ENCODE data around the gene TENM4. TPM values are rescaled to one million over a fixed set of nuclear protein-coding genes. Genes with fewer than 3 reads are reported as not detected.

Gene TENM4
- total and polyA plus RNA-seq, 2 of the 8 experiments (the other 6 are each of a cell fraction or from before 2014, with no cell fraction given), result 3.5 to 7.2 TPM

DNA sequence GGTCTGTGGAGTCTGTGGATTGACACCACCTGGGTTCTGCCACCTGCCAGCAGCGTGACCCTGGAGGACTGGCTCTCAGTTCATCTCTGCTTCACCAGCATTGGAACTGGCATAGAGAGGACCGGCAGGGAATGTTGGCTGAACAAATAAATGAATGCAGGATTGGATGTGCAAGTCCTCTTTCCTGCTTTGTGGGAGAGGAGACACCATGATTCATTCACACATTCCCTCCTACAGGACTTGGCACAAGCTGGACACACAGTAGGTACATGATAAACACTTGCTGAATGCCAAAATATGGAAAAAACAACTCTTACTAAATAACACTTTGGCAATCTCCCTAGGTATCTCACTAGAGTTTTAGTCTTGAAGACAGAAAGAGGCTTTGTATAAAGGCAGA lies 749.6 kb downstream of the TENM4 start:
- CTCF ChIA-PET (ENCODE audit: partially characterized antibody), result interaction anchor here (1.2 to 8.6 kb wide), 3 partner anchors 8 to 45 kb away, joined by 3 to 64 read pairs (median 9); no protein-coding TSS in a partner anchor

More for the DNA sequence above, 749.6 kb downstream of the TENM4 start:
- Histone ChIP-seq H3K27ac (ENCODE audit: low read depth, low read length) (no peak overlapping the region), H3K27me3 (replicated peaks in 1 of 4; ENCODE audit: control insufficient read depth in 3 of 4, extremely low read depth in 1 of 4, insufficient read depth in 3 of 4, low read length in 3 of 4) (no peaks in the 10 kb centered on the region; a peak in 1 of 7 replicates), H3K9ac (replicated peaks in 1 of 4; ENCODE audit: extremely low read depth in 1 of 4, low read depth in 3 of 4, low read length in 3 of 4) (no peak overlapping the region), H3K79me2 (ENCODE audit: control insufficient read depth in 1 of 2, insufficient read depth in 2 of 2, low read length in 2 of 2) (no peaks in the 10 kb centered on the region), H3K4me3 (ENCODE audit: extremely low read depth in 1 of 4, insufficient read depth in 2 of 4, low read depth in 3 of 4, low read length in 4 of 4) (no peak overlapping the region), H3K18ac (ENCODE audit: extremely low read depth, low read length) (no peak overlapping the region), H3K9me3 (ENCODE audit: insufficient read depth in 2 of 2, low read depth in 1 of 2, low read length in 1 of 2) (no peaks in the 10 kb centered on the region), H4K91ac (replicated peaks; ENCODE audit: insufficient read length, low read length) (no peak overlapping the region), H2BK120ac (replicated peaks; ENCODE audit: low read depth, low read length) (no peak overlapping the region), H2BK12ac (ENCODE audit: low read depth, low read length) (no peak overlapping the region), H2AFZ (ENCODE audit: low read length) (no peak overlapping the region), H3K4me2 (ENCODE audit: insufficient read depth in 1 of 2, low read depth in 2 of 2, low read length in 2 of 2) (no peak overlapping the region), H3K56ac (replicated peaks; ENCODE audit: insufficient read length, low read depth, low read length) (no peak overlapping the region), H3K4me1 (replicated peaks in 1 of 4; ENCODE audit: control insufficient read depth in 3 of 4, insufficient read depth in 4 of 4, low read length in 3 of 4) (peaks cover 0 to 8% (median 5%) of the 10 kb centered on the region in 4 experiments; a peak in 6 of 7 replicates), H2BK20ac (ENCODE audit: low read length) (no peak overlapping the region), H2AK5ac (ENCODE audit: low read depth, low read length) (no peak overlapping the region), H2BK5ac (ENCODE audit: low read depth, low read length) (no peak overlapping the region), H3K23ac (ENCODE audit: insufficient read length) (no peak overlapping the region), H4K20me1 (replicated peaks in 1 of 2; ENCODE audit: control insufficient read depth in 1 of 2, insufficient read depth in 2 of 2, low read length in 2 of 2) (no peaks in the 10 kb centered on the region), H3K4ac (replicated peaks; ENCODE audit: insufficient read length, low read depth, low read length) (no peak overlapping the region), H3K14ac (ENCODE audit: insufficient read length) (no peak overlapping the region), H2BK15ac (ENCODE audit: low read length) (no peak overlapping the region), H4K8ac (ENCODE audit: extremely low read depth, insufficient read depth, low read length) (no peak overlapping the region), H3K23me2 (ENCODE audit: low read depth, low read length) (no peaks in the 10 kb centered on the region), H3K36me3 (ENCODE audit: control insufficient read depth in 2 of 4, insufficient read depth in 4 of 4, low read length in 3 of 4) (no peaks in the 10 kb centered on the region), H3K79me1 (ENCODE audit: low read depth, low read length) (no peaks in the 10 kb centered on the region), H4K5ac (ENCODE audit: insufficient read length, low read depth, low read length) (no peak overlapping the region)
- 87% methylated on average over 2 of the region's 2 CpGs; no CpG with 5 or more reads in 1 of the 2 experiments for WGBS, 2 experiments (ENCODE audit: extremely low coverage in 1 of 2, insufficient coverage in 1 of 2, insufficient read length in 1 of 2, insufficient replicate concordance in 2 of 2, low coverage in 1 of 2, low lambda C conversion rate in 2 of 2, missing lambda C conversion rate in 1 of 2)
- TF ChIP-seq CBX5 (IDR thresholded peaks at IDR 0.05; ENCODE audit: low read depth, low read length), result no peak
- TF ChIP-seq SP2 (IDR thresholded peaks at IDR 0.05; ENCODE audit: low read length), result no peak
- TF ChIP-seq POLR2AphosphoS5 (IDR thresholded peaks at IDR 0.05; ENCODE audit: low read depth, low read length), result no peak
- no peak for TF ChIP-seq SIRT6 (IDR thresholded peaks at IDR 0.05; ENCODE audit: low read length)
- TF ChIP-seq, protein P1, sequence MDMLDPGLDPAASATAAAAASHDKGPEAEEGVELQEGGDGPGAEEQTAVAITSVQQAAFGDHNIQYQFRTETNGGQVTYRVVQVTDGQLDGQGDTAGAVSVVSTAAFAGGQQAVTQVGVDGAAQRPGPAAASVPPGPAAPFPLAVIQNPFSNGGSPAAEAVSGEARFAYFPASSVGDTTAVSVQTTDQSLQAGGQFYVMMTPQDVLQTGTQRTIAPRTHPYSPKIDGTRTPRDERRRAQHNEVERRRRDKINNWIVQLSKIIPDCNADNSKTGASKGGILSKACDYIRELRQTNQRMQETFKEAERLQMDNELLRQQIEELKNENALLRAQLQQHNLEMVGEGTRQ (IDR thresholded peaks at IDR 0.05; ENCODE audit: low read length), result no peak
- TF ChIP-seq, protein P2, sequence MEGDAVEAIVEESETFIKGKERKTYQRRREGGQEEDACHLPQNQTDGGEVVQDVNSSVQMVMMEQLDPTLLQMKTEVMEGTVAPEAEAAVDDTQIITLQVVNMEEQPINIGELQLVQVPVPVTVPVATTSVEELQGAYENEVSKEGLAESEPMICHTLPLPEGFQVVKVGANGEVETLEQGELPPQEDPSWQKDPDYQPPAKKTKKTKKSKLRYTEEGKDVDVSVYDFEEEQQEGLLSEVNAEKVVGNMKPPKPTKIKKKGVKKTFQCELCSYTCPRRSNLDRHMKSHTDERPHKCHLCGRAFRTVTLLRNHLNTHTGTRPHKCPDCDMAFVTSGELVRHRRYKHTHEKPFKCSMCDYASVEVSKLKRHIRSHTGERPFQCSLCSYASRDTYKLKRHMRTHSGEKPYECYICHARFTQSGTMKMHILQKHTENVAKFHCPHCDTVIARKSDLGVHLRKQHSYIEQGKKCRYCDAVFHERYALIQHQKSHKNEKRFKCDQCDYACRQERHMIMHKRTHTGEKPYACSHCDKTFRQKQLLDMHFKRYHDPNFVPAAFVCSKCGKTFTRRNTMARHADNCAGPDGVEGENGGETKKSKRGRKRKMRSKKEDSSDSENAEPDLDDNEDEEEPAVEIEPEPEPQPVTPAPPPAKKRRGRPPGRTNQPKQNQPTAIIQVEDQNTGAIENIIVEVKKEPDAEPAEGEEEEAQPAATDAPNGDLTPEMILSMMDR (IDR thresholded peaks at IDR 0.05; ENCODE audit: control extremely low read depth in 1 of 3, insufficient read depth in 1 of 3, low read depth in 1 of 3, low read length in 3 of 3), result no peak
- DNase-seq (ENCODE audit: low read depth in 1 of 2, low spot score in 2 of 2) (no peak), FAIRE-seq (no peak)
- POLR2A ChIA-PET (ENCODE audit: partially characterized antibody), result no interaction called here
